B cell (primary cell): ENCODE data around the gene RNF217. TPM values are rescaled to one million over a fixed set of nuclear protein-coding genes. Genes with fewer than 3 reads are reported as not detected.

Experiments used
- ATAC-seq: fragments of 200-7000 bp; cut with Tn5 transposase; one replicate; pipeline ENCODE4 v1.10.0; 2021; ENCODE audit warnings: low read depth, mild to moderate bottlenecking, moderate number of reproducible peaks, moderate library complexity
- CTCF ChIA-PET: fragments of 350-600 bp; sonication (Branson Sonifier 250); formaldehyde crosslinking; loops from one replicate; lab custom pipeline; 2021; ENCODE audit warnings: antibody characterized with exemption, inconsistent platforms; lab: Charles Lee
- POLR2A ChIA-PET: fragments of 350-600 bp; sonication (Branson Sonifier 250); formaldehyde crosslinking; loops from one replicate; lab custom pipeline; 2021; ENCODE audit warnings: antibody characterized with exemption; lab: Charles Lee
- DNase-seq: peaks from one replicate; pipeline ENCODE4 v3.0.0; 2013
- H2AFZ ChIP-seq: 2 replicates; pipeline ENCODE4 v1.6.1; 2012; ENCODE audit warnings: mild to moderate bottlenecking, low read depth, low read length; ENCODE audit not compliant: insufficient read depth, poor library complexity, severe bottlenecking
- H3K27ac ChIP-seq, 2 donors: 1 replicate in 1 of 2; 2 replicates in 1 of 2; pipeline ENCODE4 v1.5.1; 2012 to 2013; ENCODE audit warnings: low read length in 2 of 2, mild to moderate bottlenecking in 2 of 2, moderate library complexity in 1 of 2
- H3K27me3 ChIP-seq, 4 experiments: fragments of 200-600 bp in 1 of 4; sonication (generic) in 1 of 4; replicated peaks in 1 of 4; 1 replicate in 2 of 4; 2 replicates in 2 of 4; pipeline versions ENCODE4 v1.6.1 to v1.7.0; 2013 to 2016; ENCODE audit warnings: low read length in 3 of 4, mild to moderate bottlenecking in 2 of 4, mixed read lengths in 1 of 4, moderate library complexity in 1 of 4; ENCODE audit not compliant: insufficient read depth in 4 of 4, control insufficient read depth in 3 of 4; ENCODE audit errors: control extremely low read depth in 1 of 4
- H3K36me3 ChIP-seq, 2 experiments: replicated peaks in 1 of 2; 1 replicate in 1 of 2; 2 replicates in 1 of 2; pipeline versions ENCODE4 v1.6.1 to v1.7.1; 2013; ENCODE audit warnings: low read length in 1 of 2; ENCODE audit not compliant: insufficient read depth in 2 of 2, control insufficient read depth in 1 of 2; ENCODE audit errors: control extremely low read depth in 1 of 2, extremely low read depth in 1 of 2
- H3K4me1 ChIP-seq, 2 donors: fragments of 200-600 bp in 1 of 2; sonication (generic) in 1 of 2; 1 replicate in 1 of 2; 2 replicates in 1 of 2; pipeline versions ENCODE4 v1.5.1 to v1.6.1; 2013 to 2017; ENCODE audit warnings: low read length in 2 of 2; ENCODE audit not compliant: control insufficient read depth in 2 of 2, insufficient read depth in 2 of 2
- H3K4me2 ChIP-seq: replicated peaks from 2 replicates; pipeline ENCODE3; 2012; ENCODE audit warnings: mild to moderate bottlenecking, low read depth, low read length; ENCODE audit not compliant: poor library complexity, severe bottlenecking
- H3K4me3 ChIP-seq, 5 experiments: fragments of 200-600 bp in 1 of 5; sonication (generic) in 1 of 5; 1 replicate in 3 of 5; 2 replicates in 2 of 5; pipeline versions ENCODE4 v1.5.1 to v1.7.0; 2011 to 2016; ENCODE audit warnings: low read length in 4 of 5, mild to moderate bottlenecking in 4 of 5, low read depth in 2 of 5, control low read depth in 1 of 5, moderate library complexity in 1 of 5; ENCODE audit not compliant: insufficient read depth in 1 of 5; ENCODE audit errors: control extremely low read depth in 1 of 5, extremely low read depth in 1 of 5
- H3K79me2 ChIP-seq: fragments of 200-600 bp; sonication (generic); one replicate; pipeline ENCODE4 v1.6.0; 2016; ENCODE audit warnings: low read length; ENCODE audit not compliant: control insufficient read depth, insufficient read depth
- H3K9ac ChIP-seq: fragments of 200-600 bp; sonication (generic); 2 replicates; pipeline ENCODE4 v1.6.1; 2017; ENCODE audit warnings: mild to moderate bottlenecking, low read length, moderate library complexity
- H3K9me3 ChIP-seq, 3 donors: one replicate each; pipeline versions ENCODE4 v1.6.1 to v1.7.1; 2013; ENCODE audit warnings: low read length in 2 of 3; ENCODE audit not compliant: control insufficient read depth in 2 of 3, insufficient read depth in 1 of 3; ENCODE audit errors: control extremely low read depth in 1 of 3
- H4K20me1 ChIP-seq: 2 replicates; pipeline ENCODE4 v1.6.0; 2012; ENCODE audit warnings: mild to moderate bottlenecking, low read length; ENCODE audit not compliant: insufficient read depth, control insufficient read depth, poor library complexity, severe bottlenecking
- H3K27ac Mint-ChIP-seq: one replicate; pipeline ENCODE4 v1.8.0; 2021; ENCODE audit warnings: mixed read lengths
- H3K27me3 Mint-ChIP-seq: one replicate; pipeline ENCODE4 v1.8.0; 2021; ENCODE audit warnings: mixed read lengths
- H3K4me1 Mint-ChIP-seq: one replicate; pipeline ENCODE4 v1.8.0; 2021; ENCODE audit warnings: mixed read lengths
- H3K4me3 Mint-ChIP-seq: one replicate; pipeline ENCODE4 v1.8.0; 2021; ENCODE audit warnings: mixed read lengths
- H3K9me3 Mint-ChIP-seq: one replicate; pipeline ENCODE4 v1.8.0; 2022; ENCODE audit warnings: mixed read lengths; ENCODE audit not compliant: insufficient read depth
- EZH2 ChIP-seq: IDR thresholded peaks from 2 replicates; pipeline ENCODE4 v1.6.1; 2012; ENCODE audit warnings: borderline replicate concordance, low read depth, mild to moderate bottlenecking, moderate library complexity, low read length; ENCODE audit not compliant: insufficient read depth, poor library complexity, severe bottlenecking
- WGBS: methylation state at CpG from one replicate; pipeline ENCODE4 v1.1.5; 2013; ENCODE audit warnings: missing lambda C conversion rate; ENCODE audit not compliant: insufficient coverage; 5-methylcytosine and 5-hydroxymethylcytosine counted together
- intact Hi-C: fragments of 100-400 bp; cut with micrococcal nuclease; formaldehyde crosslinking; loops from one replicate; pipeline ENCODE4 v1.10.0; 2022
- polyA plus RNA-seq: library from polyadenylated mRNA; depleted of rRNA; stranded (reverse); fragments of >200 nt; gene quantifications from 2 replicates; pipeline ENCODE4 v1.2.3, GENCODE V29; 2012
- total RNA-seq, 2 donors: library from RNA; stranded (reverse); fragments of 120-200 nt in 1 of 2; gene quantifications; 1 replicate in 1 of 2; 2 replicates in 1 of 2; pipeline versions ENCODE4 v1.2.3 to v1.2.4, GENCODE V29; 2013 to 2022
- TF ChIP-seq, protein P1 (sequence below): fragments of 200-600 bp; IDR thresholded peaks from one replicate; pipeline ENCODE4 v1.8.0; 2022; ENCODE audit warnings: antibody characterized with exemption, mild to moderate bottlenecking

RNF217 gene
- total and polyA plus RNA-seq, 2 donors (not counting 1 experiment from before 2014, with no cell fraction given): 0.03 TPM; not detected in 1

DNA sequence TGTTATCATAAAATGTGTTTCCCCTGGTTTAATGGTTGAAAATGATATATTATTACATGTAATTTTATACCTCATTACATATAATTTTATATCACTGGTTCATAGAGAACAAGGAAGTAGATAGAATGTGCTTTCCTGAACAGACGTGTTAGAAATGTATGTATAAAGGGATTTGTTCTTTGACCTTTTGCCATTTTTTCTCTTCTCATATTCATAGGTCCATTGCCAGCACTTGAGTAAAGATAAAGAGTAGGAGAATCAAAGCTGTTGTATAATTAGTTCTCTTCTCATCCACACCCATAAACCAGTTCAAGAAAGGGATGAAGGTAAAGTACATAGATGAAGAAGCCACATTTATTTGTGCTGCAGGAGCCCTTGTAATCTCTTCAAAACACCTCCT lies 46.7 kb downstream of the RNF217 start:
- ChIA-PET CTCF (no interaction called here), POLR2A (no interaction called here)
- H3K79me2 ChIP-seq: no peaks in the 10 kb centered on the region
- H3K4me1 ChIP-seq: no peaks in the 10 kb centered on the region
- H4K20me1 ChIP-seq: no peaks in the 10 kb centered on the region
- Mint-ChIP-seq H3K4me3 (no peak overlapping the region), H3K9me3 (no peaks in the 10 kb centered on the region), H3K4me1 (no peaks in the 10 kb centered on the region), H3K27me3 (no peaks in the 10 kb centered on the region), H3K27ac (no peak overlapping the region)
- H2AFZ ChIP-seq: no peak overlapping the region
- DNase-seq (no peak), ATAC-seq (no peak)
- H3K9ac ChIP-seq: no peak overlapping the region
- no CpG with 5 or more reads among the region's 1 CpG for WGBS
- TF ChIP-seq, protein P1, sequence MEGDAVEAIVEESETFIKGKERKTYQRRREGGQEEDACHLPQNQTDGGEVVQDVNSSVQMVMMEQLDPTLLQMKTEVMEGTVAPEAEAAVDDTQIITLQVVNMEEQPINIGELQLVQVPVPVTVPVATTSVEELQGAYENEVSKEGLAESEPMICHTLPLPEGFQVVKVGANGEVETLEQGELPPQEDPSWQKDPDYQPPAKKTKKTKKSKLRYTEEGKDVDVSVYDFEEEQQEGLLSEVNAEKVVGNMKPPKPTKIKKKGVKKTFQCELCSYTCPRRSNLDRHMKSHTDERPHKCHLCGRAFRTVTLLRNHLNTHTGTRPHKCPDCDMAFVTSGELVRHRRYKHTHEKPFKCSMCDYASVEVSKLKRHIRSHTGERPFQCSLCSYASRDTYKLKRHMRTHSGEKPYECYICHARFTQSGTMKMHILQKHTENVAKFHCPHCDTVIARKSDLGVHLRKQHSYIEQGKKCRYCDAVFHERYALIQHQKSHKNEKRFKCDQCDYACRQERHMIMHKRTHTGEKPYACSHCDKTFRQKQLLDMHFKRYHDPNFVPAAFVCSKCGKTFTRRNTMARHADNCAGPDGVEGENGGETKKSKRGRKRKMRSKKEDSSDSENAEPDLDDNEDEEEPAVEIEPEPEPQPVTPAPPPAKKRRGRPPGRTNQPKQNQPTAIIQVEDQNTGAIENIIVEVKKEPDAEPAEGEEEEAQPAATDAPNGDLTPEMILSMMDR: no peak
- no peak for TF ChIP-seq EZH2
- intact Hi-C loops: no loop called here
- H3K9me3 ChIP-seq: peaks cover 0 to 5% (median 0%) of the 10 kb centered on the region in 3 donors
- H3K4me2 ChIP-seq: no peak overlapping the region
- no peaks in the 10 kb centered on the region for H3K27me3 ChIP-seq
- no peak overlapping the region for H3K27ac ChIP-seq
- no peaks in the 10 kb centered on the region for H3K36me3 ChIP-seq
- H3K4me3 ChIP-seq: no peak overlapping the region

DNA sequence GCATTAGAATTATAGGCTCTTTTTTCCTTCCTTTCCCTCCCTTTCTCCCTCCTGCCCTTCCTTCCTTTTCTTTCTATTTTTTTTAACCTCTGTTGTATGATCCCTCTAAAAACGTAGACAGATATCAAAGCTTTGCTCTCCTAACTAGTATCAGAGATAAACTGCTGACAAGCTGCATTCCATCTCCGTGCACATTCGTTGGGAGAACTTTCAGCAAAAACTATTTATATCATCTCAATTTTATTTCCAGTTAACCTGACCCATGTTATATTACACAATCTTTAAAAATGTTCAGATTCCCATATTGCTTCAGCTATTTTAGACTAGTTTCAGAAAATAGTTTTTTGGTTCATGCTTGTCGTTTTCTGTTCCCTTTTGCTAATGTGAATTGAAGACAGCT lies 47.3 kb downstream of the RNF217 start:
- Histone ChIP-seq H3K9ac (no peak overlapping the region), H3K36me3 (no peaks in the 10 kb centered on the region), H3K4me2 (no peak overlapping the region), H3K27me3 (no peaks in the 10 kb centered on the region), H4K20me1 (no peaks in the 10 kb centered on the region), H2AFZ (no peak overlapping the region), H3K4me1 (no peaks in the 10 kb centered on the region), H3K79me2 (no peaks in the 10 kb centered on the region), H3K9me3 (peaks cover 0 to 5% (median 0%) of the 10 kb centered on the region in 3 donors), H3K27ac (no peak overlapping the region), H3K4me3 (no peak overlapping the region)
- no peak for TF ChIP-seq EZH2
- TF ChIP-seq, protein P1: no peak
- no peak overlapping the region for H3K27ac Mint-ChIP-seq
- no peak for ATAC-seq
- CTCF ChIA-PET: no interaction called here
- POLR2A ChIA-PET: no interaction called here
- H3K27me3 Mint-ChIP-seq: no peaks in the 10 kb centered on the region
- intact Hi-C loops: no loop called here
- no peak overlapping the region for H3K4me3 Mint-ChIP-seq
- no peaks in the 10 kb centered on the region for H3K4me1 Mint-ChIP-seq
- no peaks in the 10 kb centered on the region for H3K9me3 Mint-ChIP-seq
- DNase-seq: no peak
- 42% methylated on average over 3 of the region's 4 CpGs for WGBS
